Ureter (tissue), 1 donor: ENCODE data around the gene RPL22L1. TPM values are rescaled to one million over a fixed set of nuclear protein-coding genes. Genes with fewer than 3 reads are reported as not detected.
"Not testable (repeated sequence)": the region's sequence is repeated elsewhere in the genome, so short reads cannot be mapped to it uniquely, and the experiment has no call there.

Experiments used
- DNase-seq: peaks from one replicate; pipeline ENCODE4 v3.0.0-alpha.2; 2020; ENCODE audit warnings: low spot score
- total RNA-seq: library from RNA; stranded (reverse); gene quantifications from one replicate; pipeline ENCODE4 v1.2.4, GENCODE V29; 2023
- donor health status: DM: yes; HTN: yes; CAD: no.

RPL22L1 gene
- total RNA-seq, 1 donor from 2014 or later: 73.7 TPM

GRCh38 chr3:170829546-170830272 is 40.3 kb downstream of the RPL22L1 start:
- DNase-seq: no peak

- no peak for DNase-seq
Observed at GRCh38 chr3:170826047-170826446, 43.9 kb downstream of the RPL22L1 start.

DNA sequence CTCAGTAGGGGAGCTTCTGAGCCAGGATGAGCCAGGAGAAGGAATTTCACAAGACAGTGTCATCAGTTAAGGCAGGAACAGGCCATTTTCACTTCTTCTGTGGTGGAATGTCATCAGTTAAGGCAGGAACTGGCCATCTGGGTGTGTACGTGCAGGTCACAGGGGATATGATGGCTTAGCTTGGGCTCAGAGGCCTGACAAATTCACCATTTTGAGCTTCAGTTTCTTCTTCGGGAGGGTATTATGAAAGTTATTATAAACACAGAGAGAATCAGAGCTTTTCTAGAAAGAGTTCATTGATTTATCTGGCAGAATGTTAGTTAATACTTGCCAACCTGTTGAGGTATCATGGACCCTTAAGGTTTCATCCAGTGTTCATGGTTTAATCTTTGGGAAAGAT is 46.4 kb downstream of the RPL22L1 start:
- not testable (repeated sequence) for DNase-seq

DNA sequence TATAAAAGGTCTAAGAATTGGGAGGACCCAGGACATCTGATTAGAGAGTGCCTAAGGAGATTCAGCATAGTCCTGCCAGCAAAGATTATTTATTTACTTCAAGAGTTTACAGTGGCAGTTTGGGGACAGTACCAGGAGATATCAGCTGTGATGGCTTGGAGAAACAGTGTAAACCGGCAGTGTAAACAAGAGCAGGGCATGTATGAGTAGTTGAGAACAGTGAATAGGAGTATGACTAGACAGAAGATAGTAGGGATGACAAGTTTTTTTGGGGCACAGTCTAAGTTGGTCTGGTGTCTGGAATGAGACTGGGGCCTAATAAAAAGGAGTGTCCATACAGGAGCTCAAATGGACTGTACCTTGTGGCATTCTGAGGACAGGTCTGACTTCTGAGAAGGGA is 51.7 kb downstream of the RPL22L1 start:
- DNase-seq: not testable (repeated sequence)

DNA sequence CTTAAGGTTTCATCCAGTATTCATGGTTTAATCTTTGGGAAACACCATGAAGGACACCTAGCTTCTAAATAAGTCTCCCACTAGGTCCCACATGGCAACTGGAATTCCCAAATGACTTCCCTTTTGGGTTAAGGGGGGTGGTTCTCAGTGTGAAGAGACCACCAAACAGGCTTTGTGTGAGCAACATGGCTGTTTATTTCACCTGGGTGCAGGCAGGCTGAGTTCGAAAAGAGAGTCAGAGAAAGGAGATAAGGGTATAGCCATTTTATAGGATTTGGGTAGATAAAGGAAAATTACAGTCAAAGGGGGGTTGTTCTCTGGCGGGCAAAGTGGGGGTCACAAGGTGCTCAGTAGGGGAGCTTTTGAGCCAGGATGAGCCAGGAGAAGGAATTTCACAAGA is 52.5 kb downstream of the RPL22L1 start:
- not testable (repeated sequence) for DNase-seq

DNA sequence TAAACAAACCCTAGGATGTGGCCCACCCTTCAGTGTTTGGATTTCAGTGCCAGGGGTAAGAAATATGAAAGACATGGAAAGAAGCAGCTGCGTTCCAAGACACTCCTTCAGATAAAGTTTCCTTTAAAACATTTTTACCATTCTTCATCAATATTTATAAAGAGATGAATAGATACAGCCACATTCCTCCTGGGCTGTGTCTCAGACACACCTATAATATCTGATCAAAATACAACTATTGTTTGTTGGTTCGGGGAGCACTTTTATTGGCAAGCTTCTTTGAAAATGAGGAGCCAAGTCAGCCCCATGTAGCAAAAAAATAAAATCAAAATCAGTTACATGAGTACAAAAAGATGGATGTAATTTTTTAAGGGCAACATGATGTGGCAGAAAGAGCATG is 53.2 kb downstream of the RPL22L1 start:
- DNase-seq: no peak

- DNase-seq: no peak
Observed at GRCh38 chr3:170816341-170816740, 53.7 kb downstream of the RPL22L1 start.

DNA sequence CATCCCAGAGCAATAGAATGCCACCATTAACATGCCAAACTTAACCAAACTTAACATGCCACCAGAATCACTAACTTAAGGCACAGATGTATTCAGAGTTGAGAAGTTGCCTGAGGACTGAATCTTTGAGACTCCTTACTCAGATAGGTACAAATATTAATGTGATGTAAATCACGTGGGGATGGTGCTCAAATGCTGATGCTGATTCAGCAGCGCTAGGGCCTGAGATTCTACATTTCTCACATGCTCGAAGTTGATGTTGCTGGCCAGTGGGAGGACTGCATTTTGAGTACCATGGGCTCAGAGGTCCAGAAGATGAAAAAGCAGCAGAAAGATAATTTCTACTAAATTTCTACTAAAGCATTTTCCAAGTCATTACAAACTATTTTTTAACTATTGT is 54.1 kb downstream of the RPL22L1 start:
- no peak for DNase-seq

GRCh38 chr3:170815340-170815739 is 54.7 kb downstream of the RPL22L1 start:
- DNase-seq: no peak

Other genes with a start within 250 kb of the RPL22L1 start
- gene EIF5A2, start 38.4 kb upstream of the RPL22L1 start, total RNA-seq: 10.2 TPM
- gene SLC2A2, start 156.5 kb upstream of the RPL22L1 start, total RNA-seq: not detected